Adrenal gland (tissue), 12 donors: ENCODE data around the gene ANKLE1. TPM values are rescaled to one million over a fixed set of nuclear protein-coding genes. Genes with fewer than 3 reads are reported as not detected.

Source experiments
- DNase-seq, 7 donors: peaks; one replicate each; pipeline ENCODE4 v3.0.0-alpha.2; 2019 to 2020
- H3K27ac ChIP-seq, 5 donors: fragments of 200-600 bp; sonication (generic) in 4 of 5; 1 replicate in 3 of 5; 2 replicates in 2 of 5; pipeline versions ENCODE4 v1.5.1 to v1.8.0; 2016 to 2020; ENCODE audit warnings: mild to moderate bottlenecking in 1 of 5
- H3K27me3 ChIP-seq: fragments of 200-600 bp; 2 replicates; pipeline ENCODE4 v1.8.0; 2021
- H3K36me3 ChIP-seq, 2 donors: fragments of 200-600 bp; replicated peaks in 1 of 2; 1 replicate in 1 of 2; 2 replicates in 1 of 2; pipeline versions ENCODE4 v1.5.1 to v1.8.0; 2018 to 2022
- H3K4me1 ChIP-seq, 2 donors: fragments of 200-600 bp; replicated peaks in 1 of 2; 1 replicate in 1 of 2; 2 replicates in 1 of 2; pipeline versions ENCODE4 v1.5.1 to v1.8.0; 2018 to 2021
- H3K4me3 ChIP-seq, 4 donors: fragments of 200-600 bp; sonication (generic) in 3 of 4; one replicate each; pipeline ENCODE4 v1.5.1; 2016 to 2018
- H3K9me3 ChIP-seq, 3 donors: fragments of 200-600 bp; sonication (generic) in 1 of 3; replicated peaks in 1 of 3; 1 replicate in 2 of 3; 2 replicates in 1 of 3; pipeline versions ENCODE4 v1.5.1 to v1.8.0; 2016 to 2021
- CTCF ChIP-seq, 6 experiments: fragments of 450-650 bp in 4 of 6; fragments of 200-600 bp in 2 of 6; sonication (generic) in 1 of 6; IDR thresholded peaks; 1 replicate in 5 of 6; 2 replicates in 1 of 6; pipeline versions ENCODE4 v1.5.1 to v1.8.0; 2016 to 2021; ENCODE audit warnings: antibody characterized with exemption in 6 of 6, mild to moderate bottlenecking in 2 of 6, moderate library complexity in 1 of 6
- POLR2A ChIP-seq, 2 donors: fragments of 450-650 bp; IDR thresholded peaks; one replicate each; pipeline ENCODE4 v1.6.1; 2017; ENCODE audit warnings: antibody characterized with exemption in 2 of 2, mild to moderate bottlenecking in 2 of 2, moderate library complexity in 1 of 2
- WGBS, 4 donors: extraction: QIAGEN DNeasy Blood & Tissue Kit in 2 of 4; methylation state at CpG; one replicate each; pipeline versions ENCODE4 v1.1.5 to v1.1.7; 2013 to 2017; 5-methylcytosine and 5-hydroxymethylcytosine counted together
- intact Hi-C, 2 donors: fragments of 100-400 bp; cut with DNase I; formaldehyde crosslinking; loops; one replicate each; pipeline versions ENCODE4 v1.14.1 to v1.15.0; 2022 to 2023
- polyA plus RNA-seq, 3 donors: library from polyadenylated mRNA; stranded (reverse); fragments of 200-250 nt in 2 of 3; fragments of 350-450 nt in 1 of 3; fragmentation: Illumina TruSeq in 1 of 3; extraction: RNeasy Lipid Tissue Mini Kit (QIAGEN cat#74804) in 1 of 3; gene quantifications; one replicate each; pipeline ENCODE4 v1.2.3, GENCODE V29; 2013 to 2014
- total RNA-seq, 9 donors: library from RNA; depleted of rRNA in 4 of 9; stranded (reverse); fragments of >200 nt in 4 of 9; fragments of 120-200 nt in 1 of 9; fragmentation: NEBNext Ultra II Directional in 1 of 9; extraction: Animal tissue kit (Norgen Biotek cat#: 25700) in 1 of 9; gene quantifications; one replicate each; pipeline versions ENCODE4 v1.1.0 to v1.2.4, GENCODE V29; 2013 to 2023
- donor health status: healthy with polysubstance abuse.
- donor health status: Bipolar disorder and iron deficiency.
- donor health status: DM: yes; HTN: yes; CAD: no.
- donor health status: DM: no; HTN: no; CAD: no.
- donor health status: DM: no; HTN: no; CAD: no.
- donor health status: DM: yes; HTN: yes; CAD: no.

The ANKLE1 gene
- total and polyA plus RNA-seq, 12 donors: 0.11 to 1.8 (median 0.38) TPM

- Histone ChIP-seq H3K9me3 (no peaks in the 10 kb centered on the region), H3K36me3 (no peaks in the 10 kb centered on the region), H3K27me3 (no peaks in the 10 kb centered on the region), H3K4me3 (peak overlapping the region in 1 of 4 donors; percentile 76), H3K4me1 (peaks cover 9 to 33% of the 10 kb centered on the region in 2 donors), H3K27ac (peak overlapping the region in 2 of 5 donors; percentile 89 to 91)
- DNase-seq: peak in 5 of 7 donors; percentile 56 to 81 (median 65)
- intact Hi-C loops: no loop called here
- WGBS, 4 donors: 91 to 92% (median 92%) methylated on average over 18 to 45 of the region's 45 CpGs
- TF ChIP-seq POLR2A (IDR thresholded peaks at IDR 0.05) (no peak), CTCF (IDR thresholded peaks at IDR 0.05) (no peak)
Measured at GRCh38 chr19:17332677-17333581, 51.2 kb downstream of the ANKLE1 start.

- Histone ChIP-seq H3K36me3 (no peaks in the 10 kb centered on the region), H3K27me3 (no peaks in the 10 kb centered on the region), H3K4me3 (peak overlapping the region; percentile 6 to 76 (median 50)), H3K9me3 (no peaks in the 10 kb centered on the region), H3K27ac (peak overlapping the region; percentile 72 to 91 (median 83)), H3K4me1 (peaks cover 8 to 30% of the 10 kb centered on the region in 2 donors)
- peak; percentile 75 to 89 (median 88) for DNase-seq
- intact Hi-C loops: no loop called here
- WGBS, 4 donors: 18 to 29% (median 23%) methylated on average over 16 to 52 of the region's 52 CpGs
- peak in 1 of 2 donors; percentile 76 for TF ChIP-seq POLR2A (IDR thresholded peaks at IDR 0.05)
- TF ChIP-seq CTCF (IDR thresholded peaks at IDR 0.05): no peak
Measured at GRCh38 chr19:17333611-17334413, 52.1 kb downstream of the ANKLE1 start.

DNA sequence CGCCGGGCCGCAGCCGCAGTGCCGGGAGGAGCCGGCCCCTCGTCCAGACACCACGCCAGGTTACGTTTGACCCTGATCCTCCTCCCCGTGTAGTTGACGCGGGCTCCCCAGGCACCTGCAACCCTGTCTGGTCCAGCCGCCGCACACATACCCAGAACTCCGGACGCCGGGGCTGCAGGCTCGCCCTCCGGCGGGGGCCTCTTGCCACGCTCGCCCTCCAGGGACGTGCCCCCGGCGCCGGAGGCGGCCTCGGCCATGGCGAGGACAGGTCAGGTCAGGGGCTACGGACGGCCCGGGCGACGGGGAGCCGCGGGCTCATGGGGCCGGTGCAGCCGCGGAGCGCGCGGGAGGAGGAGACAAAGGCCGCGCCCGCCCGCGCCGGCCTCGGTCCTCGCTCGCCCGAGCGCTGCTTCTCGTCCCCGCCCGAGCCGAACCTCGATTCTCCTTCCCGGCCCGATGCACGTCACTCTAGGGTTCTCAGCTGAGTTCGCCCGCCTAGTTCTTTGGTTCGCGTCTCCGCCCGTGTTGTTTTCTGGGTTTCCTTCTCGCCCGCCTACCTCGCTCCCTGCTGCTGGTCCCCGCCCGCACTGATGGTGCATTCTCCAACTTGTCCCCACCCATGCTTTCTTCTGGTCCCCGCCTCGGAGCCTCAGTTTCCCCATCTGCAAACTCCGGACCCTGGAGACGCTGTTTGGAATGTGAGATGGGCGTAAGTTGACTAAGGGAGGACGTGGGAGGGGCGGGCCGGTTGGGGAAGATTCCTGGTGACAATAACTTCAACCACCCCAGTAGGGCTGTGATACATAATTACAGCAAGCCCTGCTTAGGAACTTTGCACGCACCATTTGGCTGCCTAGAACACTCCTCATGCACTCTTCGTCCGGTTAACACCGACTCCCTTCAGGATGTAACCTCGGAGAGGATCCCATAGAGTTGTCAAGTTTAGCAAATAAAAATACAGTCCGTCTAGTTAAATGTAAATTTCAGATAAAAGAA, 53.0 kb downstream of the ANKLE1 start, which contains the start of gene ANO8:
Gene ANO8 (minus strand): TSS at position 442 of the 996 bp plus-strand sequence. CDS start 185 bp downstream, at position 257.
- H3K36me3 ChIP-seq: no peaks in the 10 kb centered on the region
- WGBS, 4 donors: 2 to 8% (median 4%) methylated on average over 30 to 86 of the region's 86 CpGs
- H3K9me3 ChIP-seq: no peaks in the 10 kb centered on the region
- peak within 1 kb of the TSS; percentile 6 to 76 (median 50) for H3K4me3 ChIP-seq
- peak; percentile 92 to 96 (median 94) for DNase-seq
- no peaks in the 10 kb centered on the region for H3K27me3 ChIP-seq
- intact Hi-C loops: no loop called here
- peak in 1 of 2 donors; percentile 79 for TF ChIP-seq POLR2A (IDR thresholded peaks at IDR 0.05)
- TF ChIP-seq CTCF (IDR thresholded peaks at IDR 0.05): no peak
- peak within 1 kb of the TSS; percentile 72 to 91 (median 83) for H3K27ac ChIP-seq
- peaks cover 8 to 26% of the 10 kb centered on the region in 2 donors for H3K4me1 ChIP-seq
